OCI-LY1 (cell line): ENCODE data around the gene LPCAT2.

Source experiments
- H2AFZ ChIP-seq: fragments of 200-600 bp; sonication (generic), shearing (Covaris generic); 2 replicates; pipeline ENCODE4 v1.6.0; 2014; ENCODE audit warnings: antibody characterized with exemption, mild to moderate bottlenecking, low read length
- H3F3A ChIP-seq: fragments of 200-600 bp; sonication (generic), shearing (Covaris generic); 2 replicates; pipeline ENCODE4 v1.6.0; 2014; ENCODE audit warnings: mild to moderate bottlenecking, antibody characterized with exemption, low read length, moderate library complexity; ENCODE audit not compliant: insufficient read depth
- H3K27ac ChIP-seq: fragments of 200-600 bp; sonication (generic); 2 replicates; pipeline ENCODE4 v1.5.1; 2014; ENCODE audit warnings: low read length, mixed run types, mild to moderate bottlenecking, low read depth; ENCODE audit not compliant: poor library complexity, severe bottlenecking
- H3K27me3 ChIP-seq: fragments of 200-600 bp; sonication (generic); 2 replicates; pipeline ENCODE4 v1.6.0; 2014; ENCODE audit warnings: antibody characterized with exemption, mild to moderate bottlenecking, low read length, moderate library complexity; ENCODE audit not compliant: insufficient read depth
- H3K36me3 ChIP-seq: fragments of 200-600 bp; sonication (generic); 2 replicates; pipeline ENCODE4 v1.6.1; 2014; ENCODE audit warnings: mild to moderate bottlenecking, antibody characterized with exemption, low read length, moderate library complexity, mixed read lengths; ENCODE audit not compliant: insufficient read depth
- H3K4me1 ChIP-seq: fragments of 200-600 bp; sonication (generic); 2 replicates; pipeline ENCODE4 v1.5.1; 2014; ENCODE audit warnings: mild to moderate bottlenecking, low read length, moderate library complexity; ENCODE audit not compliant: insufficient read depth, severe bottlenecking
- H3K4me2 ChIP-seq: fragments of 200-600 bp; sonication (generic), shearing (Covaris generic); 2 replicates; pipeline ENCODE4 v1.6.1; 2014; ENCODE audit warnings: low read length
- H3K4me3 ChIP-seq: fragments of 200-600 bp; sonication (generic); 2 replicates; pipeline ENCODE4 v1.5.1; 2014; ENCODE audit warnings: low read length, low read depth, mild to moderate bottlenecking, mixed read lengths; ENCODE audit not compliant: poor library complexity, severe bottlenecking
- H3K79me2 ChIP-seq: fragments of 200-600 bp; shearing (Covaris generic); 2 replicates; pipeline ENCODE4 v1.6.1; 2016; ENCODE audit warnings: mixed run types, low read length, mixed read lengths; ENCODE audit not compliant: insufficient read depth
- H3K9ac ChIP-seq: fragments of 200-600 bp; sonication (generic), shearing (Covaris generic); 2 replicates; pipeline ENCODE4 v1.6.1; 2014; ENCODE audit warnings: mild to moderate bottlenecking, low read length, mixed read lengths
- H3K9me2 ChIP-seq: fragments of 200-600 bp; sonication (generic), shearing (Covaris generic); 2 replicates; pipeline ENCODE4 v1.6.1; 2014; ENCODE audit warnings: low read depth, mild to moderate bottlenecking, low read length, mixed read lengths
- H3K9me3 ChIP-seq: fragments of 200-600 bp; shearing (Covaris generic); 2 replicates; pipeline ENCODE4 v1.6.1; 2014; ENCODE audit warnings: low read length, mixed read lengths
- H4K20me1 ChIP-seq: fragments of 200-600 bp; sonication (generic), shearing (Covaris generic); 2 replicates; pipeline ENCODE4 v1.6.0; 2016; ENCODE audit warnings: mild to moderate bottlenecking, low read length; ENCODE audit not compliant: insufficient read depth
- CTCF ChIP-seq: fragments of 200-600 bp; sonication (generic), shearing (Covaris generic); IDR thresholded peaks from 2 replicates; pipeline ENCODE4 v1.5.1; 2017; ENCODE audit warnings: mild to moderate bottlenecking, antibody characterized with exemption, low read length, moderate library complexity, mixed read lengths
- EZH2 ChIP-seq: fragments of 200-600 bp; sonication (generic), shearing (Covaris generic); IDR thresholded peaks from 2 replicates; pipeline ENCODE4 v1.8.0; 2017; ENCODE audit warnings: borderline replicate concordance, mixed run types, mild to moderate bottlenecking, antibody characterized with exemption, low read length, moderate library complexity, mixed read lengths

LPCAT2 gene

GRCh38 chr16:55471448-55472097 is 37.3 kb upstream of the LPCAT2 start:
- Histone ChIP-seq H3K27me3 (no peaks in the 10 kb centered on the region), H3K4me3 (no peak overlapping the region), H3K9ac (no peak overlapping the region), H3K9me2 (no peaks in the 10 kb centered on the region), H3K9me3 (no peaks in the 10 kb centered on the region), H3K4me2 (no peak overlapping the region), H4K20me1 (no peaks in the 10 kb centered on the region), H2AFZ (no peak overlapping the region), H3K79me2 (no peaks in the 10 kb centered on the region), H3F3A (no peaks in the 10 kb centered on the region), H3K36me3 (no peaks in the 10 kb centered on the region), H3K4me1 (no peaks in the 10 kb centered on the region), H3K27ac (no peak overlapping the region)
- TF ChIP-seq CTCF, result no peak
- TF ChIP-seq EZH2, result no peak

- Histone ChIP-seq H3K4me1 (no peaks in the 10 kb centered on the region), H2AFZ (no peak overlapping the region), H3K4me2 (no peak overlapping the region), H3K4me3 (no peak overlapping the region), H3K9me3 (no peaks in the 10 kb centered on the region), H3K79me2 (no peaks in the 10 kb centered on the region), H3K9ac (no peak overlapping the region), H3F3A (no peaks in the 10 kb centered on the region), H3K9me2 (no peaks in the 10 kb centered on the region), H4K20me1 (no peaks in the 10 kb centered on the region), H3K27me3 (no peaks in the 10 kb centered on the region), H3K36me3 (no peaks in the 10 kb centered on the region), H3K27ac (no peak overlapping the region)
- TF ChIP-seq CTCF, result no peak
- no peak for TF ChIP-seq EZH2
These were observed 35.3 kb upstream of the LPCAT2 start for GRCh38 chr16:55473587-55473986.

GRCh38 chr16:55474821-55475220 is 34.1 kb upstream of the LPCAT2 start:
- Histone ChIP-seq H3F3A (no peaks in the 10 kb centered on the region), H3K79me2 (no peaks in the 10 kb centered on the region), H4K20me1 (no peaks in the 10 kb centered on the region), H3K27me3 (no peaks in the 10 kb centered on the region), H3K27ac (no peak overlapping the region), H2AFZ (no peak overlapping the region), H3K9me3 (no peaks in the 10 kb centered on the region), H3K36me3 (no peaks in the 10 kb centered on the region), H3K4me2 (no peak overlapping the region), H3K4me1 (no peaks in the 10 kb centered on the region), H3K9ac (no peak overlapping the region), H3K4me3 (no peak overlapping the region), H3K9me2 (no peaks in the 10 kb centered on the region)
- TF ChIP-seq EZH2, result no peak

- Histone ChIP-seq H3K4me1 (no peaks in the 10 kb centered on the region), H3K27ac (no peak overlapping the region), H3K4me3 (no peak overlapping the region), H4K20me1 (no peaks in the 10 kb centered on the region), H3K4me2 (no peak overlapping the region), H3K79me2 (no peaks in the 10 kb centered on the region), H3K36me3 (no peaks in the 10 kb centered on the region), H2AFZ (no peak overlapping the region), H3K9me3 (no peaks in the 10 kb centered on the region), H3K9ac (no peak overlapping the region), H3F3A (no peaks in the 10 kb centered on the region), H3K9me2 (no peaks in the 10 kb centered on the region), H3K27me3 (no peaks in the 10 kb centered on the region)
- TF ChIP-seq EZH2 (no peak), CTCF (no peak)
These were observed 33.0 kb upstream of the LPCAT2 start for GRCh38 chr16:55475919-55476318.
